IPS-11a (cell line): ENCODE results near the gene BPNT1.
A peak's percentile ranks its signal among the peaks of the same experiment; 100 is the strongest.
"Not testable (repeated sequence)": the region's sequence is repeated elsewhere in the genome, so short reads cannot be mapped to it uniquely, and the experiment has no call there.

Experiments
- H3K4me3 ChIP-seq: one replicate; pipeline ENCODE4 v1.5.1; 2013; ENCODE audit warnings: low read depth, low read length, control low read depth

Gene BPNT1

GRCh38 chr1:220089650-220090556 is at the start of gene BPNT1:
TSS of gene BPNT1 (minus strand) at chr1:220089788. CDS start at chr1:220079846, 9,942 bp downstream.
- H3K4me3 ChIP-seq: peak within 1 kb of the TSS; percentile 79

- H3K4me3 ChIP-seq: no peak overlapping the region
Observed at GRCh38 chr1:220137019-220137786, 47.6 kb upstream of the BPNT1 start.

- H3K4me3 ChIP-seq: no peak overlapping the region
Observed at GRCh38 chr1:220135755-220136154, 46.2 kb upstream of the BPNT1 start.

- no peak overlapping the region for H3K4me3 ChIP-seq
Observed at GRCh38 chr1:220129479-220130210, 40.1 kb upstream of the BPNT1 start.

GRCh38 chr1:220127076-220127475 is 37.5 kb upstream of the BPNT1 start:
- no peak overlapping the region for H3K4me3 ChIP-seq

- H3K4me3 ChIP-seq: no peak overlapping the region
Observed at GRCh38 chr1:220124542-220124941, 35.0 kb upstream of the BPNT1 start.

- H3K4me3 ChIP-seq: no peak overlapping the region
Observed at GRCh38 chr1:220123889-220124288, 34.3 kb upstream of the BPNT1 start.

GRCh38 chr1:220123066-220123465 is 33.5 kb upstream of the BPNT1 start:
- no peak overlapping the region for H3K4me3 ChIP-seq

- H3K4me3 ChIP-seq: no peak overlapping the region
Observed at GRCh38 chr1:220121791-220122530, 32.4 kb upstream of the BPNT1 start.

GRCh38 chr1:220119043-220119512 is 29.5 kb upstream of the BPNT1 start:
- no peak overlapping the region for H3K4me3 ChIP-seq

GRCh38 chr1:220113136-220113695 is 23.6 kb upstream of the BPNT1 start:
- no peak overlapping the region for H3K4me3 ChIP-seq

GRCh38 chr1:220112600-220112999 is 23.0 kb upstream of the BPNT1 start:
- not testable (repeated sequence) for H3K4me3 ChIP-seq

- not testable (repeated sequence) for H3K4me3 ChIP-seq
Observed at GRCh38 chr1:220110473-220110872, 20.9 kb upstream of the BPNT1 start.

- no peak overlapping the region for H3K4me3 ChIP-seq
Observed at GRCh38 chr1:220099826-220100225, 10.2 kb upstream of the BPNT1 start.

GRCh38 chr1:220094016-220094911 is 4.7 kb upstream of the BPNT1 start, which contains the start of gene IARS2:
TSS of gene IARS2 (plus strand) at chr1:220094132. CDS start at chr1:220094217, 85 bp downstream.
- peak within 1 kb of the TSS; percentile 79 for H3K4me3 ChIP-seq

GRCh38 chr1:220093361-220094015 is 3.9 kb upstream of the BPNT1 start:
- H3K4me3 ChIP-seq: no peak overlapping the region

GRCh38 chr1:220092694-220093093 is 3.1 kb upstream of the BPNT1 start:
- no peak overlapping the region for H3K4me3 ChIP-seq

- not testable (repeated sequence) for H3K4me3 ChIP-seq
Observed at GRCh38 chr1:220086261-220086686, 3.3 kb downstream of the BPNT1 start.
